Caki2 (cell line): ENCODE results near the gene EPN1. TPM values are rescaled to one million over a fixed set of nuclear protein-coding genes. Genes with fewer than 3 reads are reported as not detected.
"Not testable (repeated sequence)": the region's sequence is repeated elsewhere in the genome, so short reads cannot be mapped to it uniquely, and the experiment has no call there.

Source experiments
- DNase-seq: peaks from one replicate; pipeline ENCODE4 v3.0.0-alpha.2; 2015; ENCODE audit warnings: low read depth
- in situ Hi-C: cut with HindIII; loops from 2 replicates; pipeline ENCODE4 v1.10.0; 2016; ENCODE audit warnings: low sequenced_read_pairs, low pct_unique_long_range_greater_than_20kb, mixed read lengths
- total RNA-seq: library from RNA; depleted of rRNA; stranded (reverse); fragments of >200 nt; shearing (Covaris generic); gene quantifications from 2 replicates; pipeline ENCODE4 v1.2.3, GENCODE V29; 2014; ENCODE audit warnings: low replicate concordance

The EPN1 gene
- total RNA-seq, 1 experiment from 2014 or later: 123 TPM

DNA sequence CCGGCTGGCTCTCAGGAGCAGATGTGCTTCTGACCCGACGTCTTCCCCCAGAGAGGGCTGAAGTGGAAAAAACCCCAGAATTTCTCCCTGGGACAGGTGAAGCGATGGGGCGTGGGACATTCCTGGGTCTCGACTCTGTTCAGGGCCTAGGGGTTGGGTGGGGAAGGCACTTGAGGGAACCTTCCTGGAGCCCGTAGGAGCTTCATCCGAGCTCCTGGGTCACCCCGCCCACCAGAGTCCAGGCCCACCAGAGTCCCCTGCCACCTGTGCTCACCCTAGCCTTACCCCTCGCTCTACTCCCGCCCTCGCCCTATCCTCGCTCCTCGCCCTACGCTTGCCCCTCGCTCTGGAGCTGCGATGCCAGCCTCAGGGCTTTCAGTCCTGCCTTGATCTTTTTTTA, 23.2 kb downstream of the EPN1 start:
- no peak for DNase-seq
- in situ Hi-C loops: no loop called here

- in situ Hi-C loops: no loop called here
These were observed 24.2 kb downstream of the EPN1 start for GRCh38 chr19:55699221-55699620.

GRCh38 chr19:55700813-55701212, 25.8 kb downstream of the EPN1 start:
- in situ Hi-C loops: no loop called here
- DNase-seq: no peak

More at GRCh38 chr19:55699221-55699620, 24.2 kb downstream of the EPN1 start:
- no peak for DNase-seq

DNA sequence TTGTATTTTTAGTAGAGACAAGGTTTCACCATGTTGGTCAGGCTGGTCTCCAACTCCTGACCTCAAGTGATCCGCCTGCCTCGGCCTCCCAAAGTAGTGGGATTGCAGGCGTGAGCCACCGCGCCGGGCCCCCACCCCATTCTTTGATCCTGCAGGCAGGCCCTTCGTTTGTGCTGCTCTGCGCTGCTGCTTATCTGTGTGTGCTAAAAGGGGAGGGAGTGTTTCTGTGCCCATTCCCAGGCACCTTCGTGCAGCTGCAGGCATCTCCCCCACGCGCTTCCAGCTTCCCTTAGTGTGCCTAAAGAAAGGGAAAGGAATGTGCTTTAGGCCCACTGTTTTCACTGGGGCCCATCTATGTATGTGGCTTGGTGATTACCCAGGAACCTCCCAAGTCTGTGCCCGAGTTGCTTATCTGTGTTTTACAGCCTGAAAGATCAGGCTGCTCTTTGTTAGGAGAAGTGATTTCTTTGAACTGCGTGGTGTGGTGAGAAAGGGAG, 27.2 kb downstream of the EPN1 start:
- in situ Hi-C loops: no loop called here
- no peak for DNase-seq

DNA sequence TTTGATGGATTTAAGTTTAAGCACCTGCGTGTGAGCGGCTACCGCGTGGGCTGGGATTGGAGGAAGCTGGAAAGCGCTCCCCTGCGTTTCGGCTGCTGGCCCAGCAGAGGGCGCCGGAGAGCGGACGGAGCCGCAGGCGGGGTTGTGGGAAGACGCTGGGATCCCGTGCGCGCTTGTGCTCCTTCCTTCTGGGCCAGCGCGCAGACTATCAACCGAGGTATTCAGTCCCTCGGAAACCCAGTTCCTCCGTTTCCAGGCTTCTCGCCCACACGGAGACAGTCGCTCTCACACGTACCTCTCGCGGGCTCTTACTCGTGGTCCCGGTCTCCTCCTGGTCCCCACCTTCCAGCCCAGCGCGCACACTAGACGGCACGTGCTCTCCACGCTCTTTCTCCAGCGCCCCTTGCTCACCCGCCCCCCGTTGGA, 28.8 kb downstream of the EPN1 start:
- DNase-seq: no peak
- in situ Hi-C loops: no loop called here

DNA sequence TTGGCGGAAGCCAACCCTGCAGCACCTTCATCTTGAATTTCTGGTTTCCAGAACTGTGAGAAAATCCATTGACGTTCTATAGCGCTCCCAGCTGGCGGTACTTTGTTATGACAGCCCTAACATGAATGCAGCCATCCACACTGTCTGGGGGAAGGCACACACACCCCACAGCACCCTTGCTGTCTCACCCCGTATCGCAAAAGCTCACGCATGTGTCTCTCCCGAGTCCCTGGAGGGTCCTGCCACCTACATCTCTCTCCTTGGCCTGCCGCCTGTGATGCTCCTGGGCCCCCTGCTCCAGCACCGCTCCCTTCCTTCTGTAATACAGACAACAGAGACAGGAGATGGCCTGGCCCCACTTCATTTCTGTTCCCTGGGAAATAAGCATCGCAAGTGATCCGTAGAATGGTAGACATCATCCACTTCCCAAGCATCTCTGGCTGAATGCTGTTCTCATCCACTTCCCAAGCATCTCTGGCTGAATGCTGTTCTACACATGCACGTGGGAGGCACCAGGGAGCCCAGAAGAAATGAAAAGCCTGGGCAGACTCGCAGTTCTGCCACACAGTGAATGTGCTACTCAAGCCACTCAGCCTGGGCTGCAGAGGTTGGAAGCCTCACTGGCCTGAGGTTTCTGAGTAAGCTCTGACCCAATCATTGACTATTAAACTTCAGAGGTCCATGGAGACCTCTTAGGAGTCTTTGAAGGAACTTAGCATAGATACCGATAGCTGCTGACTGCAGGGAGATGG, 29.6 kb downstream of the EPN1 start:
- no peak for DNase-seq
- in situ Hi-C loops: no loop called here

DNA sequence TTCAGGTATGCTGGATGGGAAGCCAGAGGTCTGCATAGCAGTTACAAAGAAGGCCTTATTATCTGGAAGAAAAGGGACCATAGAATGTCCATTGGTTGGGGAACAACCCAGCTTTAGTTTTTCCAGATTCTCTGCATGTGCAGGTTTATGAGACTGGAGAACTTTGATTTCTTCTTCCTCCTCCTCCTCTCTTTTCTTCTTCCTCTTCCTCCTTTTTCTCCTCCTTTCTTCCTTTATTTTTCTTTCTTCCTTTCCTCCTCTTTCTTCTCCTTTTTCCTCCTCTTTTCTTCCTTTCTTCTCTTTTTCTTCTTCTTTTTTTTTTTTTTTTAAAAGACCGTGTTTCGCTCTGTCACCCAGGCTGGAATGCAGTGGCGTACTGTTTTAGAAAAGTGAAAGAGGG, 30.9 kb downstream of the EPN1 start:
- DNase-seq: no peak
- in situ Hi-C loops: no loop called here

DNA sequence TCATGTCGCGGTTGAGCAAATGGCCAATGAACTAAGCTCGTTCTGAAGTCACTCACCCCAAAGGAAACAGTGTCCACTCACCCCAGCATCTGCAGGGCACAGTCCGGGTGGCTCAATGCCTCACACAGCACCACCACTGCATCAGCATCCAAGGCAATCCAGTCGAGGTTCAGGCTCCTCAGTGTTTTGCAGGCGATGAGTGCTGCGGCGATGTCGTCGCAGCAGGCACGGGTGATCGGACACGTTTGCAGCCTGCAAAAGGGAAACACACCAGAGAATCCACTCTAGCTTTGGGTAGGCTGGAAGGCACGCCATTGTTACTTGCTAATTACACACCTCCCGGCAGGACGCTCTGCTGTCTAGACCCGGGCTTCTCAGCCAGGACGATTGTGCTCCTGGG, 36.7 kb downstream of the EPN1 start:
- in situ Hi-C loops: no loop called here

DNA sequence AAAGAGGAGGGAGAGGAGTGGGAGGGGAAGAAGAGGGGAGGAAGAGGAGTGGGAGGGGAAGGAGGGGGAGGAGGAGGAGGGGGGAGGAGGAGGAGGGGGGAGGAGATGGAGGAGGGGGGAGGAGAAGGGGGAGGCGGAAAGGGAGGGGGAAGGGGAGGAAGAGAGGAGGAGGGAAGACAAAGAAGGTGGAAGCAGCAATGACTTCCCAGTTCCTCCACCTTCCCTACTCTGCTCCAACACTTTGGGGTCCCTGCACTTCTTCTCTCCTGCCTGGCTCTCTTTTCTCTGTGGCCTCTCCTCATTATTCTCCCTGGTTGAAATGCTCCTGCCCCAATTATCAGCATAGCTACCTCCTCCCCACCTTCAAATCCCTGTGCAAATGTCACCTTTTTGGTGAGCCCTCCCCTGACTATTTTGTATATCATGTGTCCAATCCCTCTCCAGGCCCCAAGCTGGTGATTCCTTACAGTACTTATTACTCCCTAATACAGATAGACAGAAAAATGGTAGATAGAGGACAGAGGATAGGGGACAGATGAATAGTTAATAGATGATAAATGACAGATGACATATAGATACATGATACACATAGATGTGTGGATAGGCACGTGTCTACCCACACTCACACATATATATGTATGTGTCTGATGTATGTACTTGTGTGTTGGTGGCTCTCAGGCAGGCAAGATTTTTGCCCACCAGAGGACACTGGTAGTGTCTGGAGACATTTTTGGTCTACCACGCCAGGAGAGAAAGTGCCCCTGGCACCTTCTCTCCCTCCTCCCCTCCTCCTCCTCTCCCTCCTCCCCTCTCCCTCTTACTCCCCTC, 38.0 kb downstream of the EPN1 start:
- in situ Hi-C loops: no loop called here
- DNase-seq: no peak

More for the DNA sequence above, 36.7 kb downstream of the EPN1 start:
- DNase-seq: no peak

GRCh38 chr19:55716531-55716930, 41.5 kb downstream of the EPN1 start:
- DNase-seq: no peak
- in situ Hi-C loops: no loop called here

DNA sequence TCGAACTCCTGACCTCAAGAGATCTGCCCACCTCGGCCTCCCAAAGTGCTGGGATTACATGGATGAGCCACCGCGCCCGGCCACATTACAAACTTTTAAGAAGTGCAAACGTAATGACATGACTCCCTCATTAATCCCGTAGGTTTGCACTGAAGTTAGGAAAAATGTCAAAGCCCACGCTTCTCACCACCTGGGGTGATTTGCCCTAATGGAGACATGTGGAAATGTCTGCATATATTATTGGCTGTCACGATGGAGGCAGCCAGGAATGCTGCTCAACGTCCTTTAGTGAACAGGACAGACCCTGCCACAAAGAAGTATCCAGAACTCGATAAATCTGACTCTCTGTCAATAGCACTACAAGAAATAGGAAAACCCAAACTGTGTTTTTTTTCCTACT, 42.2 kb downstream of the EPN1 start:
- DNase-seq: no peak

DNA sequence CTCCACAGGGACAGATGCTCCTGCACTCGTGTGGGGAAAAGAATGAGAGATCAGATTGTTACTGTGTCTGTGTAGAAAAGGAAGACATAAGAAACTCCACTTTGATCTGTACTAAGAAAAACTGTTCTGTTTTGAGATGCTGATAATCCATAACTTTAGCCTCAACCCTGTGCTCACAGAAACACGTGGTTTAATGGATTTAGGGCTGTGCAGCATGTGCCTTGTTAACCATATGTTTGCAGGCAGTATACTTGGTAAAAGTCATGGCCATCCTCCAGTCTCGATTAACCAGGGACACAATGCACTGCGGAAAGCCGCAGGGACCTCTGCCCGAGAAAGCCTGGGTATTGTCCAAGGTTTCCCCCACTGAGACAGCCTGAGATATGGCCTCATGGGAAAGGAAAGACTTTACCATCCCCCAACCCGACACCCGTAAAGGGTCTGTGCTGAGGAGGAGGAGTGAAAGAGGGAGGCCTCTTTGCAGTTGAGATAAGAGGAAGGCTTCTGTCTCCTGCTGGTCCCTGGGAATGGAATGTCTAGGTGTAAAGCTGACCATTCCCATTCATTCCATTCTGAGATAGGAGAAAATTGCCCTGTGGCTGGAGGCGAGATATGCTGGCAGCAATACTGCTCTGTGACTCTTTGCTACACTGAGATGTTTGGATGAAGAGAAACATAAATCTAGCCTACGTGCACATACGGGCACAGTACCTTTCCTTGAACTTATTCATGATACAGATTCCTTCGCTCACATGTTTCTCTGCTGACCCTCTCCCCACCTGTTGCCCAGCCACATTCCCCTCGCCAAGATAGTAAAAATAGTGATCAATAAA, 43.1 kb downstream of the EPN1 start:
- not testable (repeated sequence) for DNase-seq

More for the DNA sequence above, 42.2 kb downstream of the EPN1 start:
- in situ Hi-C loops: no loop called here

GRCh38 chr19:55720214-55720746, 45.3 kb downstream of the EPN1 start:
- in situ Hi-C loops: no loop called here
- DNase-seq: no peak

More for the DNA sequence above, 43.1 kb downstream of the EPN1 start:
- in situ Hi-C loops: not testable (repeated sequence)

GRCh38 chr19:55720801-55721200, 45.8 kb downstream of the EPN1 start:
- DNase-seq: no peak
- in situ Hi-C loops: no loop called here

DNA sequence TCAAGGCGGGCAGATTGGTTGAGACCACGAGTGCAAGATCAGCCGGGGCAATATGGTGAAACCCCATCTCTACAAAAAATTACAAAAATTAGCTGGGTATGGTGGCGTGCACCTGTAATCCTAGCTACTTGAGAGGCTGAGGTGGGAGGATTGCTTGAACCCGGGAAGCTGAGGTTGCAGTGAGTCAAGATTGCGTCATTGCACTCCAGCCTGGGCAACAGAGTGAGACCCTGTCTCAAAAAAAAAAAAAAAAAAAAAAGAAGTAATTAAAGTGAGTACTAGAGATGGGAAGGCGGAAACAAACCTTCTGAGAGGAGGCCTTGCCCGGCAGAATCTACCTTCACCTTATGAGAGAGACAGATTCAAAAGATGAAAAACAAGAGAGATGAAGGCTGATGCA, 48.5 kb downstream of the EPN1 start:
- no peak for DNase-seq
- in situ Hi-C loops: no loop called here

DNA sequence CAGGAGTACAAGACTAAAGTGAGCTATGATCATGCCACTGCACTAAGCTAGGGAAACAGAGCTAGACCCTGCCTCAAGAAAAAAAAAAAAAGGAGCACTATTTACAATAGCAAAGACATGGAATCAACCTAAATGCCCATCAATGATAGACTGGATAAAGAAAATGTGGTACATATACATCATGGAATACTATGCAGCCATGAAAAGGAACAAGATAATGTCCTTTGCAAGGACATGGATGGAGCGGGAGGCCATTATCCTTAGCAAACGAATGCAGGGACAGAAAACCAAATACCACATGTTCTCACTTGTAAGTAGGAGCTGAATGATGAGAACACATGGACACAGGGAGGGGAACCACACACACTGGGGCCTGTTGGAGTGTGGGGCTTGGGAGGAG, 55.4 kb downstream of the EPN1 start:
- DNase-seq, in situ Hi-C loops: not testable (repeated sequence)

DNA sequence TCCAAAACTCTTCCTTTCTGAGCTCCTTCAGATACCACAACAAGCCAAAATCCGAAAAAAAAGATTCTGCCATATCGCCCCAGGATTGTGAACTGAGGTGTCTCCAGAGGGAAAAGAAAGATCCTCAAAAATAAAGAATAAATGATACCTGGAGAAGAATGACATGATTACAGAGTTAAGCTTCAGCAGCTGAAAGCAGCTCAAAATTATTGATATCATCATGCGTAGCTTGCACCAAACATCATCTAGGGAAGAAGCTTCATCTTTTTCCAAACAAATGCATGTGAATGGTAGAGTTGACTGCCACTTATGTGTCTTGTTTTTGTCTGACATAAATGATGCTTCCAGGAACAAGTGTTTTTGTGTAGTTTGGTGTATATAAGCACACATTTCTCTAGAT, 63.3 kb downstream of the EPN1 start, which contains the start of gene NLRP9:
Gene NLRP9, minus strand, starts transcription at position 101 of the 400 bp plus-strand sequence. Its CDS starts 28 bp downstream, at position 73.
- DNase-seq: no peak
- in situ Hi-C loops: no loop called here

DNA sequence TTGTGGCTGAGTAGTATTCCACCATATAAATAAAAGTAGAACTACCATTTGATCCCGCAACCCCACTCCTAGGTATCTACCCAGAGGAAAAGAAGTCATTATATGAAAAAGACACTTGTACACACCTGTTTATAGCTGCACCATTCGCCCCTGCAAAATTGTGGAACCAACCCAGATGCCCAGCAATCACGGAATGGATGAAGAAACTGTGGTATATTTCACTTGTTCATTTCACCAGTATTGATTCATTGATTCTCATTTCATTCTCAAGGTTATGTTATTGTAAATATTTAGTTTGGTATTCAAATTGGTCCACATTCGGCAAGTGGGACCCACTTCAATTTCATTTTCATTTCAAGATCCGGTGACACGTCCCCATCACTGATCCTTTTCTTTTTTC, 75.7 kb downstream of the EPN1 start:
- in situ Hi-C loops: no loop called here
- no peak for DNase-seq
